CD8-positive, alpha-beta memory T cell (primary cell): ENCODE measurements around the gene PLAC1. TPM values are rescaled to one million over a fixed set of nuclear protein-coding genes. Genes with fewer than 3 reads are reported as not detected.

ENCODE experiments used
- CTCF ChIA-PET: fragments of 350-600 bp; sonication (Branson Sonifier 250); formaldehyde crosslinking; loops from one replicate; lab custom pipeline; 2021; ENCODE audit warnings: antibody characterized with exemption; lab: Charles Lee
- POLR2A ChIA-PET: fragments of 350-600 bp; sonication (Branson Sonifier 250); formaldehyde crosslinking; loops from one replicate; lab custom pipeline; 2021; ENCODE audit warnings: antibody characterized with exemption; lab: Charles Lee
- DNase-seq, 5 donors: peaks; one replicate each; pipeline versions ENCODE4 v3.0.0 to v3.0.0-alpha.2; 2020 to 2022; ENCODE audit warnings: mixed read lengths in 1 of 5
- H3K27ac ChIP-seq: one replicate; pipeline ENCODE4 v1.7.0; 2013; ENCODE audit warnings: low read depth, mild to moderate bottlenecking, low read length, moderate library complexity
- H3K27me3 ChIP-seq: 2 replicates; pipeline ENCODE4 v1.7.0; 2013; ENCODE audit warnings: low read length, mild to moderate bottlenecking; ENCODE audit not compliant: insufficient read depth, poor library complexity, severe bottlenecking
- H3K36me3 ChIP-seq: 2 replicates; pipeline ENCODE4 v1.7.0; 2013; ENCODE audit warnings: mild to moderate bottlenecking, low read length, moderate library complexity; ENCODE audit not compliant: insufficient read depth
- H3K4me1 ChIP-seq: 2 replicates; pipeline ENCODE4 v1.7.0; 2013; ENCODE audit warnings: mild to moderate bottlenecking, low read length, moderate library complexity; ENCODE audit not compliant: insufficient read depth
- H3K4me3 ChIP-seq: 2 replicates; pipeline ENCODE4 v1.7.0; 2013; ENCODE audit warnings: mild to moderate bottlenecking, low read length
- H3K9me3 ChIP-seq: 2 replicates; pipeline ENCODE4 v1.7.0; 2013; ENCODE audit warnings: mild to moderate bottlenecking, low read length
- H3K27ac Mint-ChIP-seq, 8 donors: one replicate each; pipeline ENCODE4 v1.8.0; 2020 to 2021; ENCODE audit warnings: mixed read lengths in 8 of 8, mild to moderate bottlenecking in 6 of 8, inconsistent platforms in 3 of 8, moderate library complexity in 3 of 8
- H3K27me3 Mint-ChIP-seq, 2 donors: one replicate each; pipeline ENCODE4 v1.8.0; 2020 to 2021; ENCODE audit warnings: mixed read lengths in 2 of 2, mild to moderate bottlenecking in 1 of 2, moderate library complexity in 1 of 2
- H3K36me3 Mint-ChIP-seq, 3 donors: one replicate each; pipeline ENCODE4 v1.8.0; 2020 to 2021; ENCODE audit warnings: mixed read lengths in 3 of 3, inconsistent platforms in 1 of 3, mild to moderate bottlenecking in 1 of 3
- H3K4me1 Mint-ChIP-seq, 3 donors: one replicate each; pipeline ENCODE4 v1.8.0; 2020 to 2021; ENCODE audit warnings: mixed read lengths in 3 of 3, inconsistent platforms in 1 of 3, mild to moderate bottlenecking in 1 of 3
- H3K4me3 Mint-ChIP-seq, 7 donors: one replicate each; pipeline ENCODE4 v1.8.0; 2020 to 2021; ENCODE audit warnings: mixed read lengths in 7 of 7, mild to moderate bottlenecking in 6 of 7, moderate library complexity in 4 of 7, inconsistent platforms in 2 of 7
- H3K9me3 Mint-ChIP-seq, 5 donors: one replicate each; pipeline ENCODE4 v1.8.0; 2020 to 2022; ENCODE audit warnings: mixed read lengths in 5 of 5, mild to moderate bottlenecking in 3 of 5, moderate library complexity in 2 of 5, inconsistent platforms in 1 of 5
- polyA plus RNA-seq: library from polyadenylated mRNA; unstranded; fragments of 300-500 nt; fragmentation: Illumina TruSeq; gene quantifications from one replicate; pipeline ENCODE4 v1.2.3, GENCODE V29; 2021
- total RNA-seq, 2 experiments: library from RNA; stranded (reverse); gene quantifications; one replicate each; pipeline ENCODE4 v1.2.3, GENCODE V29; 2021

The PLAC1 gene
- total and polyA plus RNA-seq, 3 experiments from 2014 or later: not detected

DNA sequence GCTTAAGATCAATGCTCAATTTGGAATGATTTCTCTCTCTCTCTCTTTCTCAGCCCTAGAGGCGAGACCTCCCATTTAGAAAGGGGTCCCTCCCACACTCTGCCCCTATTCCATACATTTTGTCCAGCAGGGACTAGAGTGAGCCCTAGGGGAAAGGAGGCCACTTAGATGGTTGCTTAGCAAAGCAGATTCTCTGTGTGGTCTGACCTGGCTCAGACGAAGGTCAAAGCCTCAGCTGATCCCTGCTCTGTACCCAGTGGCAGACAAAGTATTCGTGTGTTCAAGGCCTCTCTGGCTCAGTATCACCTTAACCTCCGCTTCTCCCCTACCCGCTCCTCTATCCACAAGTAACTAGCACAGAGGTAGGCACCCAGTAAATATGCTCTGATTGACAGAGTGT, 120.0 kb downstream of the PLAC1 start:
- POLR2A ChIA-PET: no interaction called here
- Mint-ChIP-seq H3K36me3 (no peaks in the 10 kb centered on the region), H3K27me3 (peaks cover 11 to 12% of the 10 kb centered on the region in 2 donors), H3K27ac (no peak overlapping the region), H3K4me1 (peaks cover 0 to 6% (median 0%) of the 10 kb centered on the region in 3 donors), H3K4me3 (no peak overlapping the region), H3K9me3 (no peaks in the 10 kb centered on the region)
- Histone ChIP-seq H3K4me3 (no peak overlapping the region), H3K27me3 (no peaks in the 10 kb centered on the region), H3K27ac (no peak overlapping the region), H3K4me1 (no peaks in the 10 kb centered on the region), H3K9me3 (no peaks in the 10 kb centered on the region), H3K36me3 (no peaks in the 10 kb centered on the region)
- no peak for DNase-seq
- CTCF ChIA-PET: interaction anchor here (1.0 kb wide), 1 partner anchor 344 kb away, joined by 3 read pairs; no protein-coding TSS in a partner anchor

DNA sequence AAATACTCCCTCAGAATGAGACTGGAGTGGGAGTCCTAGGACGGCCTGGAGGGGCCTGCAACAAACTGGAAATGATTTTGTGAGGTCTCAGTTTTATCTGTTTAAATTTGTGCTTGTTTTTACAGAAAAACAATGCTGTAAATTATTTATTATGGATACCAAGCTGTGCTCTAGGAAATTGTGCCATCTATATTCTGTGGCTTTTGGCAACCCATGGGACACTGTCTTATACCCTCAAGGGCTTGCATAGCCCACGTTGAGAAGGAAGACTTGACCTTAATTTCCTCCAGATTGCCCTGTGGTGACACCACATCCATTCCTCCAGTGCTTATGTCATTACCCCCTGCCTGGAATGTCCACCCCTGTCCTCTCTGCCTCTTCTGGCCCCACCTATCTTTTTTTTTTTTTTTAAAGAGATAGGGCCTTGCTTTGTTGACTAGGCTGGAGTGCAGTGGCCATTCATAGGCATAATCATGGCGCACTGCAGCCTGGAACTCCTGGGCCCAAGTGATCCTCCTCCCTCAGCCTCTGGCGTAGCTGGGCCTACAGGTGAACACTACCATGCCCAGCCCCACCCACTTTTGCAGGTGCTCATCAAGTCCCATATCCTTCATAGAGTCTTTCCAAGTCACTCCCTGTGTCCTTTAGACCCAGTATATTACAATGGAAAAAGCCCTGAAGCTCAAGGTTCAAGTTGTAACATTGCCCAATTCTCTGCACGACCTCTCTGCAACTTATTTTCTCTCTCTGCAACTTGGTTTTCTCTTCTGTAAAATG, 120.9 kb downstream of the PLAC1 start:
- CTCF ChIA-PET: no interaction called here

DNA sequence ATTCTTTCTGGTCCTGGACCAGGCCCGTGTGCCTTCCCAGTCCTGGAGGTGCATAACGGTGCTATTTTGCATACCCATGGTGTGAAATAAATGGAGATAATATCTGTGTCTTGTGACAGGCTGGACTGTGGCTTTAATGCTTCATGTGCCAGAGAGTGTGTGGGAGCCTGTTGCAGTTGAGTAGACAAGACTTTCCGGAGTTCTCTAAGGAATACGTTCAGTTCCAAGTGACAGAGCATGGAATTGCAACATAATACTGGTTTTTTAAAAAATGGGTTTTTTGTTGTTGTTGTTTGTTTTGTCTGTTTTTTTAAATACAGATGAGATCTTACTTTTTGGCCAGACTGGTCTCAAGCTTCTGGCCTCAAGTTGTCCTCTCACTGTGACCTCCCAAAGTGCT, 124.3 kb downstream of the PLAC1 start:
- DNase-seq: no peak
- Mint-ChIP-seq H3K9me3 (no peaks in the 10 kb centered on the region), H3K4me1 (no peaks in the 10 kb centered on the region), H3K27me3 (peaks cover 3 to 11% of the 10 kb centered on the region in 2 donors), H3K27ac (no peak overlapping the region), H3K4me3 (no peak overlapping the region), H3K36me3 (no peaks in the 10 kb centered on the region)
- POLR2A ChIA-PET: no interaction called here
- CTCF ChIA-PET: no interaction called here
- no peaks in the 10 kb centered on the region for H3K4me1 ChIP-seq
- H3K27ac ChIP-seq: no peak overlapping the region
- no peaks in the 10 kb centered on the region for H3K9me3 ChIP-seq
- no peak overlapping the region for H3K4me3 ChIP-seq
- H3K27me3 ChIP-seq: no peaks in the 10 kb centered on the region
- no peaks in the 10 kb centered on the region for H3K36me3 ChIP-seq

More for the DNA sequence above, 120.9 kb downstream of the PLAC1 start:
- no peak overlapping the region for H3K27ac Mint-ChIP-seq
- H3K27ac ChIP-seq: no peak overlapping the region
- H3K4me3 Mint-ChIP-seq: no peak overlapping the region
- no peak overlapping the region for H3K4me3 ChIP-seq
- H3K27me3 ChIP-seq: no peaks in the 10 kb centered on the region
- H3K36me3 ChIP-seq: no peaks in the 10 kb centered on the region
- H3K27me3 Mint-ChIP-seq: peaks cover 3 to 11% of the 10 kb centered on the region in 2 donors
- H3K36me3 Mint-ChIP-seq: no peaks in the 10 kb centered on the region
- peaks cover 0 to under 1% (median 0%) of the 10 kb centered on the region in 3 donors for H3K4me1 Mint-ChIP-seq
- no peaks in the 10 kb centered on the region for H3K4me1 ChIP-seq
- DNase-seq: no peak
- H3K9me3 Mint-ChIP-seq: no peaks in the 10 kb centered on the region
- POLR2A ChIA-PET: no interaction called here
- no peaks in the 10 kb centered on the region for H3K9me3 ChIP-seq

DNA sequence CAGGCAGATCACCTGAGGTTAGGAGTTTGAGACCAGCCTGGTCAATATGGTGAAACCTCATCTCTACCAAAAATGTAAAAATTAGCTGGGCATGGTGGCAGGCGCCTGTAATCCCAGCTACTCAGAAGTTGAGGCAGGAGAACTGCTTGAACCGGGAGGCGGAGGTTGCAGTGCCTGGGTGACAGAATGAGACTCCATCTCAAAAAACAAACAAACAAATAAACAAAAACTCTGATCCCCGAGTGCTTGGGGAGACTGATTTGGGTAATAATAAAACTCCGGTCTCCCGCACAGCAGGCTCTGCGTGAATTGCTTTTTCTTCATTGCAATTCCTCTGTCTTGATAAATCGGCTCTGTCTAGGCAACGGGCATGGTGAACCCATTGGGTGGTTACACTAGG, 124.9 kb downstream of the PLAC1 start:
- Histone ChIP-seq H3K27me3 (no peaks in the 10 kb centered on the region), H3K27ac (no peak overlapping the region), H3K36me3 (no peaks in the 10 kb centered on the region), H3K4me3 (no peak overlapping the region), H3K9me3 (no peaks in the 10 kb centered on the region), H3K4me1 (no peaks in the 10 kb centered on the region)
- Mint-ChIP-seq H3K27me3 (peaks cover 3 to 13% of the 10 kb centered on the region in 2 donors), H3K4me1 (no peaks in the 10 kb centered on the region), H3K4me3 (no peak overlapping the region), H3K9me3 (no peaks in the 10 kb centered on the region), H3K36me3 (no peaks in the 10 kb centered on the region), H3K27ac (no peak overlapping the region)
- POLR2A ChIA-PET: no interaction called here
- no peak for DNase-seq
- CTCF ChIA-PET: no interaction called here

DNA sequence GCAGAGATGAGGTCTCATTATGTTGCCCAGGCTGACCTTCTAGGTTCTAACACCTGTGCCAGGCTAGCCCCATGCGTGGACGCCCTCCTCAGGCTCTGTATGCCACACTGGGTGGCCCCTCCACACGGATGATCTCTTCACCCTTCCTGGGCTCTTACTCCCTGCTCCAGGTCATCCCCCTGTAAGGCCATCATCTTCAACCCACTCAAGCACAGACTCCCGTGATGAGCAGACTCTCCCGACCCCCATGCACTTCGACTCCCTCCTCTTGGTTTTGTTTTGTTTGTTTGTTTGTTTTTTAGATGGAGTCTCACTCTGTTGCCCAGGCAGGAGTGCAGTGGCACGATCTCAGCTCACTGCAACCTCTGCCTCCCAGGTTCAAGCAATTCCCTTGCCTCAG, 127.4 kb downstream of the PLAC1 start:
- Histone ChIP-seq H3K4me3 (no peak overlapping the region), H3K9me3 (no peaks in the 10 kb centered on the region), H3K27me3 (no peaks in the 10 kb centered on the region), H3K36me3 (no peaks in the 10 kb centered on the region), H3K27ac (no peak overlapping the region), H3K4me1 (no peaks in the 10 kb centered on the region)
- no peaks in the 10 kb centered on the region for H3K36me3 Mint-ChIP-seq
- H3K4me1 Mint-ChIP-seq: no peaks in the 10 kb centered on the region
- H3K9me3 Mint-ChIP-seq: no peaks in the 10 kb centered on the region
- DNase-seq: no peak
- CTCF ChIA-PET: no interaction called here
- no peak overlapping the region for H3K4me3 Mint-ChIP-seq
- no peak overlapping the region for H3K27ac Mint-ChIP-seq
- POLR2A ChIA-PET: no interaction called here
- peaks cover 2 to 13% of the 10 kb centered on the region in 2 donors for H3K27me3 Mint-ChIP-seq

DNA sequence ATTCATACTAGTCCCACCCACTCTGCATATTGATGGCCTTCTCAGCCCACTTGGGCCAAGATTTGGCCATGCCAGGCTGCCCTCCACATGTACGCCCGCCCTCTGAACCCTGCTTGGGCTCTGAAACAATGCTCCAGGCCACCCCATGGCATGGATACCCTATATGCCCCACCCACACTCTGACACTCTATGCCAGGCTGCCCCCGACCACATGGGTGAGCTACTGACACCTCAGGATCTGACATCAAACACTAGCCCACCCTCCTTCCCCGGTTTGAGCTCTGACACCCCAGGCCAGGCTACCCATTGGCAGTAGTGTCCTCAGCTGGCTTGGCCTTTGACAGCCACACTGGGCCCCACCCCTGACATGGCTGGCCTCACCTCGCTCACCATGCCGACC, 128.8 kb downstream of the PLAC1 start:
- Histone ChIP-seq H3K36me3 (no peaks in the 10 kb centered on the region), H3K27ac (no peak overlapping the region), H3K9me3 (no peaks in the 10 kb centered on the region), H3K27me3 (no peaks in the 10 kb centered on the region), H3K4me1 (no peaks in the 10 kb centered on the region), H3K4me3 (no peak overlapping the region)
- Mint-ChIP-seq H3K4me3 (no peak overlapping the region), H3K27me3 (peaks cover 0 to 8% of the 10 kb centered on the region in 2 donors), H3K4me1 (no peaks in the 10 kb centered on the region), H3K36me3 (no peaks in the 10 kb centered on the region), H3K9me3 (no peaks in the 10 kb centered on the region), H3K27ac (no peak overlapping the region)
- ChIA-PET POLR2A (no interaction called here), CTCF (no interaction called here)
- DNase-seq: no peak

DNA sequence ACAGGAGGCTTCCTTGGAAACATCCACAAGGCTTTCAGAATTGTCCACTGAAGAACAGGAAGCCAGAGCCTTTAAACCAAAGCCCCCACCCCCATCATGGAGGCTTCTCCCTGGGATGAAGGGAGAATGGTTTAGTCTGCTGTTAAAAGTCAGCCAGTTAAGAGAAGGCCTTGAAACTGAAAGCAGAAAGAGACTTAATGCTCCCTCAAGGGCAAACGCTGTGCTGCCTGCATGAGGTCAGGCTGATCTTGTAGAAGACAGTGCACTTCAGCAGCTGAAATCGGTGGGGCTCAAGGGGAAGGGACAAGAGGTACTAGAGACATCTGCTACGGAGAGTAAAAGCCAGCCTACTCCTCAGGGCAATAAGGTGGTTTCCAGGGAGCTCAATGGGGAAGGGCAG, 129.3 kb downstream of the PLAC1 start:
- Histone ChIP-seq H3K4me3 (no peak overlapping the region), H3K27me3 (no peaks in the 10 kb centered on the region), H3K9me3 (no peaks in the 10 kb centered on the region), H3K4me1 (no peaks in the 10 kb centered on the region), H3K36me3 (no peaks in the 10 kb centered on the region), H3K27ac (no peak overlapping the region)
- Mint-ChIP-seq H3K27me3 (peaks cover 0 to 8% of the 10 kb centered on the region in 2 donors), H3K36me3 (no peaks in the 10 kb centered on the region), H3K9me3 (no peaks in the 10 kb centered on the region), H3K4me1 (no peaks in the 10 kb centered on the region), H3K4me3 (no peak overlapping the region), H3K27ac (no peak overlapping the region)
- ChIA-PET POLR2A (no interaction called here), CTCF (no interaction called here)
- no peak for DNase-seq

DNA sequence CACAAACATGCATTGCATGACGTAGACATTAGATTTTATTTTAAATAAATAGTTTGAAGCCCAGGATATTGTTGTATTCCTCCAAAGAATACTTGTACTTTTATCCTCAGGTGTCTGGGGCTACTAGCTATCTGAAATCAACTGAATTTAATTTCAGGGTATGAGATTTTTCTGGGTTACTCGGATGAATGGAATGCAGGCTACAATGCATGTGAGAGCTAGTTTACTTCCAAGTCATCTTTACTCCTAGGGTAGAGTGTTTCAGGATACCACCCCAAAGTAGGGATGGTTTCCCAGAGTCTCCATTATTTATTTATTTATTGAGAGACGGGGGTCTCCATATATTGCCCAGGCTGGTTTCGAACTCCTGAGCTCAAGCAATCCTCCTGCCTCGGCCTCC, 131.9 kb downstream of the PLAC1 start:
- H3K4me1 Mint-ChIP-seq: peaks cover 0 to 1% (median 0%) of the 10 kb centered on the region in 3 donors

More for the DNA sequence above, 131.9 kb downstream of the PLAC1 start:
- Histone ChIP-seq H3K4me3 (no peak overlapping the region), H3K27ac (no peak overlapping the region), H3K27me3 (no peaks in the 10 kb centered on the region), H3K36me3 (no peaks in the 10 kb centered on the region), H3K9me3 (no peaks in the 10 kb centered on the region), H3K4me1 (no peaks in the 10 kb centered on the region)
- H3K27me3 Mint-ChIP-seq: peaks cover 0 to 1% of the 10 kb centered on the region in 2 donors
- no peaks in the 10 kb centered on the region for H3K9me3 Mint-ChIP-seq
- CTCF ChIA-PET: no interaction called here
- no peaks in the 10 kb centered on the region for H3K36me3 Mint-ChIP-seq
- no peak overlapping the region for H3K27ac Mint-ChIP-seq
- POLR2A ChIA-PET: no interaction called here
- H3K4me3 Mint-ChIP-seq: no peak overlapping the region
- DNase-seq: no peak
